Activated B cell treated with CpG ODN at 0.5 μM for 24 hours (primary cell): ENCODE results near the gene EVI5. TPM values are rescaled to one million over a fixed set of nuclear protein-coding genes. Genes with fewer than 3 reads are reported as not detected.

Experiments used
- ATAC-seq: fragments of 200-7000 bp; cut with Tn5 transposase; one replicate; pipeline ENCODE4 v1.10.0; 2021; ENCODE audit warnings: low read depth, mild to moderate bottlenecking, moderate library complexity
- CTCF ChIA-PET: fragments of 350-600 bp; sonication (Branson Sonifier 250); formaldehyde crosslinking; loops from one replicate; lab custom pipeline; 2021; ENCODE audit warnings: antibody characterized with exemption; lab: Charles Lee
- POLR2A ChIA-PET: fragments of 350-600 bp; sonication (Branson Sonifier 250); formaldehyde crosslinking; loops from one replicate; lab custom pipeline; 2021; ENCODE audit warnings: antibody characterized with exemption; lab: Charles Lee
- DNase-seq: peaks from one replicate; pipeline ENCODE4 v3.0.0; 2022
- H3K27ac Mint-ChIP-seq: one replicate; pipeline ENCODE4 v1.8.0; 2020; ENCODE audit warnings: mixed read lengths
- H3K27me3 Mint-ChIP-seq: one replicate; pipeline ENCODE4 v1.8.0; 2021; ENCODE audit warnings: mixed read lengths
- H3K36me3 Mint-ChIP-seq: one replicate; pipeline ENCODE4 v1.8.0; 2021; ENCODE audit warnings: low read depth, mixed read lengths
- H3K4me1 Mint-ChIP-seq: one replicate; pipeline ENCODE4 v1.8.0; 2021; ENCODE audit warnings: mixed read lengths
- H3K4me3 Mint-ChIP-seq: one replicate; pipeline ENCODE4 v1.8.0; 2020; ENCODE audit warnings: mild to moderate bottlenecking, mixed read lengths
- H3K9me3 Mint-ChIP-seq: one replicate; pipeline ENCODE4 v1.8.0; 2020; ENCODE audit warnings: mixed read lengths
- CTCF ChIP-seq: fragments of 200-600 bp; IDR thresholded peaks from one replicate; pipeline ENCODE4 v1.8.0; 2022; ENCODE audit warnings: antibody characterized with exemption, mild to moderate bottlenecking
- intact Hi-C: fragments of 100-400 bp; cut with micrococcal nuclease; formaldehyde crosslinking; loops from one replicate; pipeline ENCODE4 v1.15.1; 2024
- total RNA-seq: library from RNA; stranded (reverse); gene quantifications from 2 replicates; pipeline ENCODE4 v1.2.3, GENCODE V29; 2022

Gene EVI5
- total RNA-seq, 1 donor from 2014 or later: 27.4 TPM

GRCh38 chr1:92484472-92485380 lies 300.2 kb downstream of the EVI5 start:
- peaks cover 27% of the 10 kb centered on the region for H3K4me1 Mint-ChIP-seq
- no peak overlapping the region for H3K27ac Mint-ChIP-seq
- peaks cover 14% of the 10 kb centered on the region for H3K27me3 Mint-ChIP-seq
- H3K4me3 Mint-ChIP-seq: peak overlapping the region; percentile 90
- ChIA-PET CTCF (interaction anchor here (0.6 to 2.0 kb wide), 5 partner anchors 9 to 174 kb away, joined by 3 to 5 read pairs (median 4); no protein-coding TSS in a partner anchor), POLR2A (interaction anchor here (0.6 to 3.7 kb wide), 5 partner anchors 8 to 494 kb away, joined by 3 to 17 read pairs (median 5); no protein-coding TSS in a partner anchor)
- no peaks in the 10 kb centered on the region for H3K36me3 Mint-ChIP-seq
- DNase-seq (peak; percentile 48), ATAC-seq (peak; percentile 20)
- no peaks in the 10 kb centered on the region for H3K9me3 Mint-ChIP-seq
- intact Hi-C loops: loop anchor here (1.0 to 5.0 kb wide), 2 partner anchors 82 to 186 kb away; partner anchors contain the start of gene GLMN
- no peak for TF ChIP-seq CTCF

GRCh38 chr1:92483610-92484471 lies 301.1 kb downstream of the EVI5 start:
- no peaks in the 10 kb centered on the region for H3K9me3 Mint-ChIP-seq
- no peak overlapping the region for H3K27ac Mint-ChIP-seq
- peak overlapping the region; percentile 90 for H3K4me3 Mint-ChIP-seq
- POLR2A ChIA-PET: interaction anchor here (0.7 to 3.7 kb wide), 2 partner anchors 54 to 104 kb away, joined by 9 to 17 read pairs; no protein-coding TSS in a partner anchor
- peaks cover 30% of the 10 kb centered on the region for H3K4me1 Mint-ChIP-seq
- ATAC-seq (no peak), DNase-seq (peak; percentile 34)
- H3K36me3 Mint-ChIP-seq: no peaks in the 10 kb centered on the region
- CTCF ChIA-PET: interaction anchor here (0.9 to 2.0 kb wide), 2 partner anchors 16 to 173 kb away, joined by 4 to 5 read pairs; no protein-coding TSS in a partner anchor
- no peak for TF ChIP-seq CTCF
- intact Hi-C loops: loop anchor here (5.0 kb wide), 1 partner anchor 82 kb away; no protein-coding TSS in a partner anchor
- peaks cover 11% of the 10 kb centered on the region for H3K27me3 Mint-ChIP-seq

GRCh38 chr1:92482665-92483609 lies 302.0 kb downstream of the EVI5 start:
- H3K9me3 Mint-ChIP-seq: no peaks in the 10 kb centered on the region
- H3K36me3 Mint-ChIP-seq: no peaks in the 10 kb centered on the region
- ChIA-PET POLR2A (interaction anchor here (0.7 kb wide), 1 partner anchor 105 kb away, joined by 9 read pairs; no protein-coding TSS in a partner anchor), CTCF (interaction anchor here (0.8 kb wide), 1 partner anchor 493 kb away, joined by 3 read pairs; no protein-coding TSS in a partner anchor)
- intact Hi-C loops: loop anchor here (5.0 kb wide), 1 partner anchor 81 kb away; no protein-coding TSS in a partner anchor
- H3K4me1 Mint-ChIP-seq: peaks cover 30% of the 10 kb centered on the region
- no peak for TF ChIP-seq CTCF
- peak overlapping the region; percentile 90 for H3K4me3 Mint-ChIP-seq
- peak; percentile 8 for ATAC-seq
- H3K27ac Mint-ChIP-seq: no peak overlapping the region
- H3K27me3 Mint-ChIP-seq: peaks cover 11% of the 10 kb centered on the region
- peak; percentile 30 for DNase-seq

- intact Hi-C loops: loop anchor here (5.0 kb wide), 1 partner anchor 80 kb away; no protein-coding TSS in a partner anchor
- H3K36me3 Mint-ChIP-seq: no peaks in the 10 kb centered on the region
- ChIA-PET CTCF (interaction anchor here (0.8 kb wide), 1 partner anchor 494 kb away, joined by 3 read pairs; no protein-coding TSS in a partner anchor), POLR2A (no interaction called here)
- DNase-seq: no peak
- no peak overlapping the region for H3K27ac Mint-ChIP-seq
- peaks cover 30% of the 10 kb centered on the region for H3K4me1 Mint-ChIP-seq
- no peaks in the 10 kb centered on the region for H3K9me3 Mint-ChIP-seq
- peak overlapping the region; percentile 90 for H3K4me3 Mint-ChIP-seq
- TF ChIP-seq CTCF: no peak
- peaks cover 11% of the 10 kb centered on the region for H3K27me3 Mint-ChIP-seq
- ATAC-seq: no peak
Measured at GRCh38 chr1:92481971-92482664, 302.8 kb downstream of the EVI5 start.
